ENCODE data around the gene RSPO4. TPM values are rescaled to one million over a fixed set of nuclear protein-coding genes. Genes with fewer than 3 reads are reported as not detected.

The RSPO4 gene
- total and polyA plus RNA-seq, 2 of the 13 experiments (the other 11 are each of a cell fraction or from before 2014, with no cell fraction given): not detected

DNA sequence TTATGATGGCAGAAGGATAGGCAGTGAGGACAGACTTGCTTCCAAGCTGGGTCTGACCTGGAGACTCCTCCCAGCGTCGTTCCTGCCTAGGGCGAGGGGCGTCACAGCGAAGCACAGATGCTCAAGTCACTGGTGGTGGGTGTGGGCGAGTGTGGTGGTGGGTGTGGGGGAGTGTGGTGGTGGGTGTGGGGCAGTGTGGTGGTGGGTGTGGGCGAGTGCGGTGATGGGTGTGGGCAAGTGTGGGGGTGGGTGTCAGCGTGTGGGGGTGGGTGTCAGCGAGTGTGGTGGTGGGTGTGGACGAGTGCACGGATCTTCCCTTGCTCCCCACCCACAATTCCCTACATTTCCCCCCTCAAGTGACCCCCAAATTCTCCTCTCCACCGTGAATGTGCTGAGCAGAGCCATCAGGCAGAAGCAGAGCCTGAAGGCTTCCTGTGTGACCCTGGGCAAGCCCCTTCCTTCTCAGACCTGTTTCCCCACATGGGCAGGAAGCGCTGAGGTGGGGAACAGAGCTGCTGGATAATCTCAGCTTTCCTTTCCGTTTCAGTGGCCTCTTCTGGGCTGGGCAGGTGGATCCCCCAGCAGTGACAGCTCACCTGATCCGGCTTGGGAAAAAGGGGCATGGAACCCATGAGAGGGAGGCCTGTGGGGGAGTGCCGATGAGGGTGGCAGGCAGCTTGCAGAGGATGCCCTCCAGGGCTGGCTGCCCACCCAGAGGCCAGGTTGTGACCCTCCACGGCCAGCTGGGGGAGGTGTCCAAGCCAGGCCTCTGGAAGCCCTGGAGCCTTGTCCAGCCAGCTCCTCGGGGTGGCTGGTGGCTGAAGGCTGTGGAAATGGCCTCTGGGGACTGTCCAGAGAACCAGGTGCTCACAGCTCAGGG is 42.9 kb downstream of the RSPO4 start (continued):
- TF ChIP-seq, protein P1, sequence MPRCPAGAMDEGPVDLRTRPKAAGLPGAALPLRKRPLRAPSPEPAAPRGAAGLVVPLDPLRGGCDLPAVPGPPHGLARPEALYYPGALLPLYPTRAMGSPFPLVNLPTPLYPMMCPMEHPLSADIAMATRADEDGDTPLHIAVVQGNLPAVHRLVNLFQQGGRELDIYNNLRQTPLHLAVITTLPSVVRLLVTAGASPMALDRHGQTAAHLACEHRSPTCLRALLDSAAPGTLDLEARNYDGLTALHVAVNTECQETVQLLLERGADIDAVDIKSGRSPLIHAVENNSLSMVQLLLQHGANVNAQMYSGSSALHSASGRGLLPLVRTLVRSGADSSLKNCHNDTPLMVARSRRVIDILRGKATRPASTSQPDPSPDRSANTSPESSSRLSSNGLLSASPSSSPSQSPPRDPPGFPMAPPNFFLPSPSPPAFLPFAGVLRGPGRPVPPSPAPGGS (CRISPR knock-in tag; IDR thresholded peaks at IDR 0.05): no peak
- TF ChIP-seq NFKB2 (CRISPR knock-in tag; IDR thresholded peaks at IDR 0.05; ENCODE audit: borderline replicate concordance) (no peak), ZNF333 (CRISPR knock-in tag; IDR thresholded peaks at IDR 0.05; ENCODE audit: borderline replicate concordance) (no peak)
- TF ChIP-seq, protein P2, sequence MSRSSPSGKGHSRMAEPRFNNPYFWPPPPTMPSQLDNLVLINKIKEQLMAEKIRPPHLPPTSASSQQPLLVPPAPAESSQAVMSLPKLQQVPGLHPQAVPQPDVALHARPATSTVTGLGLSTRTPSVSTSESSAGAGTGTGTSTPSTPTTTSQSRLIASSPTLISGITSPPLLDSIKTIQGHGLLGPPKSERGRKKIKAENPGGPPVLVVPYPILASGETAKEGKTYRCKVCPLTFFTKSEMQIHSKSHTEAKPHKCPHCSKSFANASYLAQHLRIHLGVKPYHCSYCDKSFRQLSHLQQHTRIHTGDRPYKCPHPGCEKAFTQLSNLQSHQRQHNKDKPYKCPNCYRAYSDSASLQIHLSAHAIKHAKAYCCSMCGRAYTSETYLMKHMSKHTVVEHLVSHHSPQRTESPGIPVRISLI (CRISPR knock-in tag; IDR thresholded peaks at IDR 0.05; ENCODE audit: borderline replicate concordance): no peak

DNA sequence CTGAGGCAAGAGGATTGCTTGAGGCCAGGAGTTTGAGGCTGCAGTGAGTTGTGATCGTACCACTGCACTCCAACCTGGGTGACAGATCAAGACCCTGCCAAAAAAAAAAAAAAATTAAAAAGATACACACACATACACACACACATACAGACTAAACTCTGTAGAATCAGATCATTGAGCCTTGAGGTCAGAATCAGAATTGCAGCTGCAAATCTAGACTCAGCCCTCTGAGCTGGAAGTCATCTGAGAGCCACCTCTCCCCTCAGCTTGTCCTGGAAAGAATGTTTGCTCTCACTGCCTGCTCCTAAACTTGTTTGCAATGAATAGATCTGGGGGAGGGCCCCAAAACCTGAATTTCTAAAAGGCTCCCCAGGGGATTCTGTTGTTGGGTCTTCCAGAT is 44.6 kb downstream of the RSPO4 start:
- Histone ChIP-seq H3K27me3 (ENCODE audit: control insufficient read depth in 1 of 2, insufficient read depth in 2 of 2, low read length in 2 of 2) (peaks cover 8 to 50% of the 10 kb centered on the region in 2 experiments), H2AFZ (ENCODE audit: low read length) (no peak overlapping the region), H3K4me2 (ENCODE audit: low read depth, low read length) (no peak overlapping the region), H3K79me2 (ENCODE audit: insufficient read depth, low read length) (no peaks in the 10 kb centered on the region), H4K20me1 (ENCODE audit: insufficient read depth, low read length) (no peaks in the 10 kb centered on the region), H3K36me3 (replicated peaks in 1 of 2; ENCODE audit: control insufficient read depth in 1 of 2, insufficient read depth in 2 of 2, low read length in 2 of 2) (no peaks in the 10 kb centered on the region), H3K27ac (ENCODE audit: extremely low read length, insufficient read depth, low read length) (no peak overlapping the region), H3K4me1 (ENCODE audit: insufficient read depth, low read length) (no peaks in the 10 kb centered on the region), H3K4me3 (replicated peaks in 1 of 3; ENCODE audit: insufficient read depth in 1 of 3, low read depth in 2 of 3, low read length in 3 of 3) (no peak overlapping the region), H3K9ac (ENCODE audit: insufficient read depth, low read depth, low read length) (no peak overlapping the region), H3K9me3 (ENCODE audit: low read length) (no peaks in the 10 kb centered on the region)
- no TSS peak for BruUV-seq (replicated peaks)
- 3% methylated on average over 1 of the region's 1 CpG for WGBS (ENCODE audit: low lambda C conversion rate)
- ChIA-PET CTCF (ENCODE audit: low intra/inter-chr PET ratio, low total read pairs) (interaction anchor here (6.5 kb wide), 1 partner anchor 141 kb away, joined by 185 read pairs; no protein-coding TSS in a partner anchor), POLR2A (no interaction called here)
- ATAC-seq (no peak), DNase-seq (ENCODE audit: low spot score) (no peak), FAIRE-seq (peak; percentile 51)
- intact Hi-C loops (cut with micrococcal nuclease; ENCODE audit: unreplicated experiment): no loop called here
- in situ Hi-C loops (cut with HindIII; ENCODE audit: extremely low pct_ligation_motif_present, low pct_unique_long_range_greater_than_20kb): loop anchor here (5.0 to 10.0 kb wide), 2 partner anchors 140 to 227 kb away; partner anchors contain the start of gene TMEM74B
- TF ChIP-seq ZNF263 (CRISPR knock-in tag; IDR thresholded peaks at IDR 0.05) (no peak), GABPB1 (CRISPR knock-in tag; IDR thresholded peaks at IDR 0.05) (no peak), ZNF205 (CRISPR knock-in tag; IDR thresholded peaks at IDR 0.05) (no peak), CEBPG (CRISPR knock-in tag; IDR thresholded peaks at IDR 0.05) (no peak), ZNF776 (CRISPR knock-in tag; IDR thresholded peaks at IDR 0.05) (no peak), ZNF510 (CRISPR knock-in tag; IDR thresholded peaks at IDR 0.05; ENCODE audit: low read depth) (no peak), NONO (IDR thresholded peaks at IDR 0.05) (no peak), NONO (CRISPR knock-in tag; conservative IDR thresholded peaks at IDR 0.05) (no peak)
- TF ChIP-seq, protein P3, sequence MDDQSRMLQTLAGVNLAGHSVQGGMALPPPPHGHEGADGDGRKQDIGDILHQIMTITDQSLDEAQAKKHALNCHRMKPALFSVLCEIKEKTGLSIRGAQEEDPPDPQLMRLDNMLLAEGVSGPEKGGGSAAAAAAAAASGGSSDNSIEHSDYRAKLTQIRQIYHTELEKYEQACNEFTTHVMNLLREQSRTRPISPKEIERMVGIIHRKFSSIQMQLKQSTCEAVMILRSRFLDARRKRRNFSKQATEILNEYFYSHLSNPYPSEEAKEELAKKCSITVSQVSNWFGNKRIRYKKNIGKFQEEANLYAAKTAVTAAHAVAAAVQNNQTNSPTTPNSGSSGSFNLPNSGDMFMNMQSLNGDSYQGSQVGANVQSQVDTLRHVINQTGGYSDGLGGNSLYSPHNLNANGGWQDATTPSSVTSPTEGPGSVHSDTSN (CRISPR knock-in tag; IDR thresholded peaks at IDR 0.05; ENCODE audit: borderline replicate concordance): no peak
- TF ChIP-seq, protein P4, sequence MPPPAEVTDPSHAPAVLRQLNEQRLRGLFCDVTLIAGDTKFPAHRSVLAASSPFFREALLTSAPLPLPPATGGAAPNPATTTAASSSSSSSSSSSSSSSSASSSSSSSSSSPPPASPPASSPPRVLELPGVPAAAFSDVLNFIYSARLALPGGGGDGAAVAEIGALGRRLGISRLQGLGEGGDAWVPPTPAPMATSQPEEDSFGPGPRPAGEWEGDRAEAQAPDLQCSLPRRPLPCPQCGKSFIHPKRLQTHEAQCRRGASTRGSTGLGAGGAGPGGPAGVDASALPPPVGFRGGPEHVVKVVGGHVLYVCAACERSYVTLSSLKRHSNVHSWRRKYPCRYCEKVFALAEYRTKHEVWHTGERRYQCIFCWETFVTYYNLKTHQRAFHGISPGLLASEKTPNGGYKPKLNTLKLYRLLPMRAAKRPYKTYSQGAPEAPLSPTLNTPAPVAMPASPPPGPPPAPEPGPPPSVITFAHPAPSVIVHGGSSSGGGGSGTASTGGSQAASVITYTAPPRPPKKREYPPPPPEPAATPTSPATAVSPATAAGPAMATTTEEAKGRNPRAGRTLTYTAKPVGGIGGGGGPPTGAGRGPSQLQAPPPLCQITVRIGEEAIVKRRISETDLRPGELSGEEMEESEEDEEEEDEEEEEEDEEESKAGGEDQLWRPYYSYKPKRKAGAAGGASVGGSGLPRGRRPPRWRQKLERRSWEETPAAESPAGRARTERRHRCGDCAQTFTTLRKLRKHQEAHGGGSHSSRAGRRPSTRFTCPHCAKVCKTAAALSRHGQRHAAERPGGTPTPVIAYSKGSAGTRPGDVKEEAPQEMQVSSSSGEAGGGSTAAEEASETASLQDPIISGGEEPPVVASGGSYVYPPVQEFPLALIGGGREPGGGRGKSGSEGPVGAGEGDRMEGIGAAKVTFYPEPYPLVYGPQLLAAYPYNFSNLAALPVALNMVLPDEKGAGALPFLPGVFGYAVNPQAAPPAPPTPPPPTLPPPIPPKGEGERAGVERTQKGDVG (CRISPR knock-in tag; IDR thresholded peaks at IDR 0.05; ENCODE audit: borderline replicate concordance): no peak
